H9 (cell line): ENCODE data around the gene EPM2A. TPM values are rescaled to one million over a fixed set of nuclear protein-coding genes. Genes with fewer than 3 reads are reported as not detected.

Experiments
- DNase-seq: peaks from one replicate; pipeline ENCODE4 v3.0.0-alpha.2; 2017
- H2AFZ ChIP-seq: one replicate; pipeline ENCODE4 v1.6.1; 2013; ENCODE audit warnings: mild to moderate bottlenecking, low read length, control low read depth, moderate library complexity
- H2AK5ac ChIP-seq: 2 replicates; pipeline ENCODE4 v1.6.1; 2013; ENCODE audit warnings: low read length, control low read depth, mixed read lengths; ENCODE audit not compliant: insufficient read length
- H2BK120ac ChIP-seq: one replicate; pipeline ENCODE4 v1.6.1; 2013; ENCODE audit warnings: low read depth, mild to moderate bottlenecking, low read length, control low read depth, inconsistent platforms; ENCODE audit not compliant: poor library complexity, severe bottlenecking
- H2BK12ac ChIP-seq: 2 replicates; pipeline ENCODE4 v1.6.1; 2013; ENCODE audit warnings: low read length, control low read depth, mixed read lengths, low read depth; ENCODE audit not compliant: insufficient read length
- H2BK15ac ChIP-seq: 2 replicates; pipeline ENCODE4 v1.6.1; 2013; ENCODE audit warnings: low read depth, low read length, control low read depth
- H2BK20ac ChIP-seq: one replicate; pipeline ENCODE4 v1.6.1; 2013; ENCODE audit warnings: low read depth, mild to moderate bottlenecking, low read length, control low read depth, inconsistent platforms; ENCODE audit not compliant: poor library complexity, severe bottlenecking
- H2BK5ac ChIP-seq: 2 replicates; pipeline ENCODE4 v1.6.1; 2013; ENCODE audit warnings: low read length, control low read depth, mixed read lengths; ENCODE audit not compliant: insufficient read length
- H3K14ac ChIP-seq: 2 replicates; pipeline ENCODE4 v1.6.1; 2013; ENCODE audit warnings: low read length, control low read depth; ENCODE audit not compliant: insufficient read depth
- H3K18ac ChIP-seq: 2 replicates; pipeline ENCODE4 v1.6.1; 2013; ENCODE audit warnings: low read depth, mild to moderate bottlenecking, mixed read lengths, low read length, control low read depth; ENCODE audit not compliant: insufficient read length
- H3K23ac ChIP-seq: 2 replicates; pipeline ENCODE4 v1.6.1; 2013; ENCODE audit warnings: low read length, control low read depth, mixed read lengths, low read depth; ENCODE audit not compliant: insufficient read length
- H3K23me2 ChIP-seq: 2 replicates; pipeline ENCODE4 v1.6.1; 2013; ENCODE audit warnings: low read depth, mild to moderate bottlenecking, mixed read lengths, low read length, control low read depth; ENCODE audit not compliant: insufficient read length, poor library complexity, severe bottlenecking
- H3K27ac ChIP-seq: 2 replicates; pipeline ENCODE4 v1.5.1; 2013; ENCODE audit warnings: low read length, control low read depth, mixed read lengths, low read depth; ENCODE audit not compliant: insufficient read length
- H3K27me3 ChIP-seq: 2 replicates; pipeline ENCODE4 v1.6.1; 2013; ENCODE audit warnings: low read length, control low read depth, inconsistent platforms; ENCODE audit not compliant: insufficient read depth
- H3K4ac ChIP-seq: 2 replicates; pipeline ENCODE4 v1.6.1; 2013; ENCODE audit warnings: low read depth, mild to moderate bottlenecking, control low read depth, inconsistent platforms, low read length, moderate library complexity
- H3K4me1 ChIP-seq: 2 replicates; pipeline ENCODE4 v1.6.1; 2013; ENCODE audit warnings: low read length, control low read depth, inconsistent platforms; ENCODE audit not compliant: insufficient read depth
- H3K4me2 ChIP-seq: 2 replicates; pipeline ENCODE4 v1.6.1; 2013; ENCODE audit warnings: low read length, control low read depth, mixed read lengths; ENCODE audit not compliant: insufficient read length, insufficient read depth
- H3K56ac ChIP-seq: 2 replicates; pipeline ENCODE4 v1.6.1; 2013; ENCODE audit warnings: low read depth, mild to moderate bottlenecking, mixed read lengths, low read length, control low read depth; ENCODE audit not compliant: insufficient read length
- H3K79me1 ChIP-seq: 2 replicates; pipeline ENCODE4 v1.6.1; 2013; ENCODE audit warnings: low read depth, mild to moderate bottlenecking, moderate library complexity, low read length, control low read depth, inconsistent platforms; ENCODE audit not compliant: insufficient read depth, poor library complexity, severe bottlenecking
- H3K79me2 ChIP-seq: 2 replicates; pipeline ENCODE4 v1.6.1; 2013; ENCODE audit warnings: low read length, control low read depth, inconsistent platforms; ENCODE audit not compliant: insufficient read depth
- H3K9ac ChIP-seq: 2 replicates; pipeline ENCODE4 v1.6.1; 2013; ENCODE audit warnings: low read length, control low read depth, mixed read lengths; ENCODE audit not compliant: insufficient read length; ENCODE audit errors: extremely low read depth
- H3K9me3 ChIP-seq: one replicate; pipeline ENCODE4 v1.6.1; 2013; ENCODE audit warnings: low read depth, low read length, inconsistent platforms; ENCODE audit not compliant: control insufficient read depth
- H3T11ph ChIP-seq: one replicate; pipeline ENCODE4 v1.6.1; 2013; ENCODE audit warnings: mild to moderate bottlenecking, low read length, control low read depth, inconsistent platforms
- H4K20me1 ChIP-seq: one replicate; pipeline ENCODE4 v1.6.1; 2013; ENCODE audit not compliant: control insufficient read depth, insufficient read length, insufficient read depth
- H4K5ac ChIP-seq: 2 replicates; pipeline ENCODE4 v1.6.1; 2013; ENCODE audit warnings: low read depth, mild to moderate bottlenecking, mixed read lengths, low read length, control low read depth; ENCODE audit not compliant: insufficient read length
- H4K8ac ChIP-seq: replicated peaks from 2 replicates; pipeline ENCODE4 v1.6.1; 2013; ENCODE audit warnings: low read length, control low read depth, mixed read lengths, low read depth; ENCODE audit not compliant: insufficient read length
- H4K91ac ChIP-seq: 2 replicates; pipeline ENCODE4 v1.6.1; 2013; ENCODE audit warnings: low read depth, mild to moderate bottlenecking, moderate library complexity, mixed read lengths, low read length, control low read depth; ENCODE audit not compliant: insufficient read length
- H3K27ac Mint-ChIP-seq, 3 experiments: 2 replicates in 2 of 3; 3 replicates in 1 of 3; pipeline ENCODE4 v1.8.0; 2020 to 2021; ENCODE audit warnings: mixed read lengths in 3 of 3, mild to moderate bottlenecking in 1 of 3, moderate library complexity in 1 of 3
- H3K27me3 Mint-ChIP-seq: 2 replicates; pipeline ENCODE4 v1.8.0; 2021; ENCODE audit warnings: low read depth, mild to moderate bottlenecking, moderate library complexity, mixed read lengths
- H3K36me3 Mint-ChIP-seq, 3 experiments: 2 replicates in 2 of 3; 3 replicates in 1 of 3; pipeline ENCODE4 v1.8.0; 2020 to 2021; ENCODE audit warnings: low read depth in 3 of 3, mixed read lengths in 3 of 3; ENCODE audit not compliant: insufficient read depth in 1 of 3
- H3K4me1 Mint-ChIP-seq, 2 experiments: 2 replicates each; pipeline ENCODE4 v1.8.0; 2020; ENCODE audit warnings: mixed read lengths in 2 of 2
- H3K4me3 Mint-ChIP-seq, 2 experiments: 2 replicates in 1 of 2; 3 replicates in 1 of 2; pipeline ENCODE4 v1.8.0; 2020 to 2021; ENCODE audit warnings: mild to moderate bottlenecking in 2 of 2, mixed read lengths in 2 of 2, moderate library complexity in 1 of 2
- H3K9me3 Mint-ChIP-seq, 2 experiments: 2 replicates in 1 of 2; 3 replicates in 1 of 2; pipeline ENCODE4 v1.8.0; 2020; ENCODE audit warnings: mild to moderate bottlenecking in 2 of 2, mixed read lengths in 2 of 2, moderate library complexity in 1 of 2
- WGBS: extraction: QIAGEN DNeasy Blood & Tissue Kit; methylation state at CpG from one replicate; pipeline ENCODE4 v1.1.7; 2013; ENCODE audit warnings: missing lambda C conversion rate, low lambda C conversion rate, mixed read lengths; ENCODE audit not compliant: insufficient read length; ENCODE audit errors: extremely low coverage; 5-methylcytosine and 5-hydroxymethylcytosine counted together
- total RNA-seq: library from RNA; stranded (reverse); gene quantifications from 2 replicates; pipeline ENCODE4 v1.2.1, GENCODE V29; 2021
- TF ChIP-seq, protein P1 (sequence below): fragments of 200-600 bp; sonication (generic); conservative IDR thresholded peaks from 3 replicates; pipeline ENCODE4 v1.8.0; 2021; ENCODE audit warnings: antibody characterized with exemption, mild to moderate bottlenecking

Gene EPM2A
- total RNA-seq, 1 experiment from 2014 or later = 8.2 TPM

GRCh38 chr6:145731447-145731846 is 3.9 kb downstream of the EPM2A start:
- Histone ChIP-seq H3K14ac (no peak overlapping the region), H2AK5ac (no peak overlapping the region), H4K8ac (no peak overlapping the region), H3K23ac (no peak overlapping the region), H2BK12ac (no peak overlapping the region), H3K4me1 (no peaks in the 10 kb centered on the region), H4K91ac (no peak overlapping the region), H2AFZ (no peak overlapping the region), H3K4me2 (no peak overlapping the region), H2BK20ac (no peak overlapping the region), H4K20me1 (no peaks in the 10 kb centered on the region), H4K5ac (no peak overlapping the region), H3K79me2 (no peaks in the 10 kb centered on the region), H2BK120ac (no peak overlapping the region), H3K9ac (no peak overlapping the region), H3K79me1 (no peaks in the 10 kb centered on the region), H3K56ac (no peak overlapping the region), H3K18ac (no peak overlapping the region), H3K9me3 (no peaks in the 10 kb centered on the region), H3K4ac (no peak overlapping the region), H2BK15ac (no peak overlapping the region), H3T11ph (no peak overlapping the region), H3K23me2 (no peaks in the 10 kb centered on the region), H3K27ac (no peak overlapping the region), H2BK5ac (no peak overlapping the region), H3K27me3 (no peaks in the 10 kb centered on the region)
- Mint-ChIP-seq H3K27ac (no peak overlapping the region), H3K4me3 (no peak overlapping the region), H3K27me3 (peaks cover 1% of the 10 kb centered on the region; the same call in 1 of the 2 replicates), H3K36me3 (peaks cover 14 to 26% (median 15%) of the 10 kb centered on the region in 3 experiments; a peak in 6 of 7 replicates), H3K9me3 (peaks cover 10 to 24% of the 10 kb centered on the region in 2 experiments; a peak in 4 of 5 replicates), H3K4me1 (peaks cover 5 to 7% of the 10 kb centered on the region in 2 experiments)
- no CpG with 5 or more reads among the region's 1 CpG for WGBS
- TF ChIP-seq, protein P1, sequence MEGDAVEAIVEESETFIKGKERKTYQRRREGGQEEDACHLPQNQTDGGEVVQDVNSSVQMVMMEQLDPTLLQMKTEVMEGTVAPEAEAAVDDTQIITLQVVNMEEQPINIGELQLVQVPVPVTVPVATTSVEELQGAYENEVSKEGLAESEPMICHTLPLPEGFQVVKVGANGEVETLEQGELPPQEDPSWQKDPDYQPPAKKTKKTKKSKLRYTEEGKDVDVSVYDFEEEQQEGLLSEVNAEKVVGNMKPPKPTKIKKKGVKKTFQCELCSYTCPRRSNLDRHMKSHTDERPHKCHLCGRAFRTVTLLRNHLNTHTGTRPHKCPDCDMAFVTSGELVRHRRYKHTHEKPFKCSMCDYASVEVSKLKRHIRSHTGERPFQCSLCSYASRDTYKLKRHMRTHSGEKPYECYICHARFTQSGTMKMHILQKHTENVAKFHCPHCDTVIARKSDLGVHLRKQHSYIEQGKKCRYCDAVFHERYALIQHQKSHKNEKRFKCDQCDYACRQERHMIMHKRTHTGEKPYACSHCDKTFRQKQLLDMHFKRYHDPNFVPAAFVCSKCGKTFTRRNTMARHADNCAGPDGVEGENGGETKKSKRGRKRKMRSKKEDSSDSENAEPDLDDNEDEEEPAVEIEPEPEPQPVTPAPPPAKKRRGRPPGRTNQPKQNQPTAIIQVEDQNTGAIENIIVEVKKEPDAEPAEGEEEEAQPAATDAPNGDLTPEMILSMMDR = no peak
- no peak for DNase-seq
